ENCODE results near the gene TNN.

The TNN gene

GRCh38 chr1:175036476-175036875 is 31.2 kb upstream of the TNN start:
- no peaks in the 10 kb centered on the region for H3F3A ChIP-seq (ENCODE audit: low read depth)
- H3K4me3 ChIP-seq (ENCODE audit: low read length, poor library complexity, severe bottlenecking): no peak overlapping the region
- H3K9me3 ChIP-seq (ENCODE audit: insufficient read depth, low read depth, low read length): no peaks in the 10 kb centered on the region
- no peak overlapping the region for H3K4me2 ChIP-seq (ENCODE audit: low read depth, low read length, poor library complexity, severe bottlenecking)
- no peak overlapping the region for H2AFZ ChIP-seq (ENCODE audit: low read length)
- no peaks in the 10 kb centered on the region for H4K20me1 ChIP-seq (ENCODE audit: insufficient read depth, low read length, poor library complexity, severe bottlenecking)
- H3K9me2 ChIP-seq (replicated peaks; ENCODE audit: low read depth, low read length): no peaks in the 10 kb centered on the region
- no peaks in the 10 kb centered on the region for H3K27me3 ChIP-seq (ENCODE audit: insufficient read depth, low read length, poor library complexity, severe bottlenecking)
- TF ChIP-seq EZH2phosphoT487 (IDR thresholded peaks at IDR 0.05; ENCODE audit: borderline replicate concordance) (no peak), CTCF (conservative IDR thresholded peaks at IDR 0.05; ENCODE audit: low read length) (no peak)
- H3K9ac ChIP-seq (ENCODE audit: low read depth, low read length, poor library complexity, severe bottlenecking): no peak overlapping the region
- H3K36me3 ChIP-seq (ENCODE audit: insufficient read depth, low read length): no peaks in the 10 kb centered on the region
- peaks cover 4% of the 10 kb centered on the region for H3K4me1 ChIP-seq (ENCODE audit: insufficient read depth, low read length, poor library complexity, severe bottlenecking)
- H3K79me2 ChIP-seq (ENCODE audit: insufficient read depth, low read length): no peaks in the 10 kb centered on the region

- no peaks in the 10 kb centered on the region for H3K79me2 ChIP-seq (ENCODE audit: insufficient read depth, low read length)
- H4K20me1 ChIP-seq (ENCODE audit: insufficient read depth, low read length, poor library complexity, severe bottlenecking): no peaks in the 10 kb centered on the region
- H3K4me2 ChIP-seq (ENCODE audit: low read depth, low read length, poor library complexity, severe bottlenecking): no peak overlapping the region
- no peak overlapping the region for H3K9ac ChIP-seq (ENCODE audit: low read depth, low read length, poor library complexity, severe bottlenecking)
- H3F3A ChIP-seq (ENCODE audit: low read depth): no peaks in the 10 kb centered on the region
- no peaks in the 10 kb centered on the region for H3K9me2 ChIP-seq (replicated peaks; ENCODE audit: low read depth, low read length)
- H2AFZ ChIP-seq (ENCODE audit: low read length): no peak overlapping the region
- no peak for TF ChIP-seq CTCF (conservative IDR thresholded peaks at IDR 0.05; ENCODE audit: low read length)
- TF ChIP-seq EZH2phosphoT487 (IDR thresholded peaks at IDR 0.05; ENCODE audit: borderline replicate concordance): no peak
- H3K4me3 ChIP-seq (ENCODE audit: low read length, poor library complexity, severe bottlenecking): no peak overlapping the region
- peaks cover 4% of the 10 kb centered on the region for H3K4me1 ChIP-seq (ENCODE audit: insufficient read depth, low read length, poor library complexity, severe bottlenecking)
- H3K9me3 ChIP-seq (ENCODE audit: insufficient read depth, low read depth, low read length): no peaks in the 10 kb centered on the region
- no peaks in the 10 kb centered on the region for H3K27me3 ChIP-seq (ENCODE audit: insufficient read depth, low read length, poor library complexity, severe bottlenecking)
- no peaks in the 10 kb centered on the region for H3K36me3 ChIP-seq (ENCODE audit: insufficient read depth, low read length)
Observed at GRCh38 chr1:175037416-175037815, 30.2 kb upstream of the TNN start.

GRCh38 chr1:175040324-175040879 is 27.2 kb upstream of the TNN start:
- H3K79me2 ChIP-seq (ENCODE audit: insufficient read depth, low read length): no peaks in the 10 kb centered on the region
- no peaks in the 10 kb centered on the region for H3F3A ChIP-seq (ENCODE audit: low read depth)
- no peaks in the 10 kb centered on the region for H3K36me3 ChIP-seq (ENCODE audit: insufficient read depth, low read length)
- TF ChIP-seq CTCF (conservative IDR thresholded peaks at IDR 0.05; ENCODE audit: low read length) (no peak), EZH2phosphoT487 (IDR thresholded peaks at IDR 0.05; ENCODE audit: borderline replicate concordance) (no peak)
- H3K4me3 ChIP-seq (ENCODE audit: low read length, poor library complexity, severe bottlenecking): no peak overlapping the region
- H3K4me2 ChIP-seq (ENCODE audit: low read depth, low read length, poor library complexity, severe bottlenecking): no peak overlapping the region
- H3K4me1 ChIP-seq (ENCODE audit: insufficient read depth, low read length, poor library complexity, severe bottlenecking): peaks cover 4% of the 10 kb centered on the region
- H3K9me3 ChIP-seq (ENCODE audit: insufficient read depth, low read depth, low read length): no peaks in the 10 kb centered on the region
- no peaks in the 10 kb centered on the region for H4K20me1 ChIP-seq (ENCODE audit: insufficient read depth, low read length, poor library complexity, severe bottlenecking)
- H2AFZ ChIP-seq (ENCODE audit: low read length): no peak overlapping the region
- no peaks in the 10 kb centered on the region for H3K9me2 ChIP-seq (replicated peaks; ENCODE audit: low read depth, low read length)
- H3K9ac ChIP-seq (ENCODE audit: low read depth, low read length, poor library complexity, severe bottlenecking): no peak overlapping the region
- H3K27me3 ChIP-seq (ENCODE audit: insufficient read depth, low read length, poor library complexity, severe bottlenecking): no peaks in the 10 kb centered on the region
